GM12878 (cell line): ENCODE measurements around the gene LAS1L. TPM values are rescaled to one million over a fixed set of nuclear protein-coding genes. Genes with fewer than 3 reads are reported as not detected.

Experiments
- ATAC-seq: fragments of 200-7000 bp; cut with Tn5 transposase; 3 replicates; pipeline ENCODE4 v1.9.1; 2020; ENCODE audit warnings: mild to moderate bottlenecking, moderate library complexity
- BruUV-seq: library from RNA; stranded (reverse); fragments of 400-500 nt; replicated peaks from 2 replicates; lab custom pipeline; 2021; lab: Mats Ljungman, UMichigan
- CTCF ChIA-PET: fragments of 300-600 bp; sonication (Branson Sonifier 250); formaldehyde crosslinking; extraction: SDS; loops from one replicate; lab custom pipeline; 2021; ENCODE audit warnings: inconsistent platforms; lab: Yijun Ruan, JAX
- POLR2A ChIA-PET: fragments of 350-600 bp; formaldehyde crosslinking; extraction: SDS; loops from one replicate; lab custom pipeline; 2021; ENCODE audit warnings: inconsistent platforms; lab: Charles Lee
- RAD21 ChIA-PET: fragments of 300-600 bp; sonication (Branson Sonifier 250); formaldehyde crosslinking; loops from one replicate; lab custom pipeline; 2023; ENCODE audit warnings: antibody characterized with exemption; ENCODE audit not compliant: unreplicated experiment; lab: Charles Lee
- SMC1A ChIA-PET: fragments of 300-600 bp; sonication (Branson Sonifier 250); formaldehyde crosslinking; loops from one replicate; lab custom pipeline; 2023; ENCODE audit not compliant: unreplicated experiment, uncharacterized antibody; lab: Charles Lee
- DNase-seq: peaks from one replicate; pipeline ENCODE4 v3.0.0-alpha.2; 2011; ENCODE audit warnings: low read depth, low spot score
- FAIRE-seq: peaks from 3 replicates; lab custom pipeline; 2011; peaks lifted over from hg19 to GRCh38; lab: Jason Lieb, UNC
- H2AFZ ChIP-seq: 2 replicates; pipeline ENCODE4 v1.6.0; 2011; ENCODE audit warnings: low read depth, low read length, control low read depth; ENCODE audit not compliant: control insufficient read depth
- H3K27ac ChIP-seq: 2 replicates; pipeline ENCODE4 v1.5.1; 2011; ENCODE audit warnings: control low read depth; ENCODE audit not compliant: control insufficient read depth, insufficient read depth
- H3K27me3 ChIP-seq, 2 experiments: replicated peaks in 1 of 2; 2 replicates each; pipeline versions ENCODE4 v1.6.0 to v1.6.1; 2011; ENCODE audit warnings: low read length in 1 of 2; ENCODE audit not compliant: control insufficient read depth in 2 of 2, insufficient read depth in 2 of 2
- H3K36me3 ChIP-seq, 2 experiments: 2 replicates each; pipeline ENCODE4 v1.5.1; 2011; ENCODE audit warnings: low read length in 1 of 2; ENCODE audit not compliant: control insufficient read depth in 2 of 2, insufficient read depth in 2 of 2
- H3K4me1 ChIP-seq: 2 replicates; pipeline ENCODE4 v1.6.1; 2011; ENCODE audit warnings: mild to moderate bottlenecking, low read length, moderate library complexity, mixed read lengths; ENCODE audit not compliant: control insufficient read depth, insufficient read depth
- H3K4me2 ChIP-seq: 2 replicates; pipeline ENCODE4 v1.6.0; 2011; ENCODE audit warnings: control low read depth; ENCODE audit not compliant: control insufficient read depth, insufficient read depth
- H3K4me3 ChIP-seq: fragments of 200-600 bp; sonication (generic); 2 replicates; pipeline ENCODE4 v1.5.1; 2016
- H3K79me2 ChIP-seq: 2 replicates; pipeline ENCODE4 v1.6.0; 2011; ENCODE audit warnings: low read length; ENCODE audit not compliant: control insufficient read depth, insufficient read depth
- H3K9ac ChIP-seq: 2 replicates; pipeline ENCODE4 v1.8.0; 2011; ENCODE audit warnings: low read length, control low read depth, mixed read lengths; ENCODE audit not compliant: control insufficient read depth, insufficient read depth
- H3K9me3 ChIP-seq: replicated peaks from 3 replicates; pipeline ENCODE4 v1.5.1; 2011; ENCODE audit warnings: mild to moderate bottlenecking, low read length; ENCODE audit not compliant: control insufficient read depth, insufficient read depth
- H4K20me1 ChIP-seq: 2 replicates; pipeline ENCODE4 v1.6.0; 2011; ENCODE audit not compliant: control insufficient read depth, insufficient read depth
- E4F1 ChIP-seq: fragments of 450-650 bp; IDR thresholded peaks from 2 replicates; pipeline ENCODE4 v1.6.1; 2018; ENCODE audit warnings: borderline replicate concordance, mild to moderate bottlenecking; ENCODE audit not compliant: partially characterized antibody
- HSF1 ChIP-seq: fragments of 150-350 bp; IDR thresholded peaks from 2 replicates; pipeline ENCODE4 v1.6.1; 2014; ENCODE audit warnings: mild to moderate bottlenecking, low read depth, low read length
- POLR2A ChIP-seq: IDR thresholded peaks from 2 replicates; pipeline ENCODE4 v1.6.1; 2011; ENCODE audit warnings: low read depth, mild to moderate bottlenecking, low read length
- SMARCA5 ChIP-seq: fragments of 450-650 bp; IDR thresholded peaks from 2 replicates; pipeline ENCODE4 v1.6.1; 2017; ENCODE audit warnings: mild to moderate bottlenecking
- WGBS: methylation state at CpG from one replicate; pipeline ENCODE4 v1.1.6; 2016; ENCODE audit warnings: low lambda C conversion rate; ENCODE audit not compliant: insufficient replicate concordance, insufficient coverage; ENCODE audit errors: missing lambda C conversion rate; 5-methylcytosine and 5-hydroxymethylcytosine counted together
- in situ Hi-C: fragments of 300-500 bp; cut with MboI; formaldehyde crosslinking; loops from 9 replicates; pipeline ENCODE4 v1.14.3; 2018; ENCODE audit warnings: mixed read lengths
- intact Hi-C: fragments of 100-400 bp; cut with micrococcal nuclease; formaldehyde crosslinking; loops from one replicate; pipeline ENCODE4 v1.14.2; 2022; ENCODE audit not compliant: unreplicated experiment
- polyA plus RNA-seq, 11 experiments: library from polyadenylated mRNA; depleted of rRNA in 4 of 11; unstranded in 6 of 11; stranded (reverse) in 5 of 11; fragments of >200 nt; fragmentation: Nextera tagmentation in 4 of 11; fragmentation: Illumina TruSeq in 1 of 11; extraction: Ambion mirVana in 4 of 11; extraction: Trizol in 1 of 11; gene quantifications; 1 replicate in 1 of 11; 2 replicates in 10 of 11; pipeline versions ENCODE4 v1.2.1 to v1.2.3, GENCODE V29; 2011 to 2016; ENCODE audit warnings: inconsistent platforms in 2 of 11, missing spikeins in 2 of 11, low read depth in 1 of 11
- total RNA-seq, 4 experiments: library from RNA; depleted of rRNA in 3 of 4; stranded (reverse); fragments of >200 nt in 3 of 4; fragmentation: Illumina TruSeq in 1 of 4; extraction: Trizol in 1 of 4; gene quantifications; 2 replicates each; pipeline versions ENCODE4 v1.2.1 to v1.2.3, GENCODE V29; 2013 to 2021

Gene LAS1L
- total and polyA plus RNA-seq, 10 of the 15 experiments (the other 5 are each of a cell fraction or from before 2014, with no cell fraction given) = 27.4 to 100 (median 56.4) TPM

- H3K9ac ChIP-seq = no peak overlapping the region
- ChIA-PET CTCF (no interaction called here), RAD21 (no interaction called here)
- no peaks in the 10 kb centered on the region for H3K4me1 ChIP-seq
- TF ChIP-seq SMARCA5 = no peak
- TF ChIP-seq POLR2A = no peak
- no peak for TF ChIP-seq HSF1
- no peak for TF ChIP-seq E4F1
- TF ChIP-seq, all 136 proteins: peak for 0
- WGBS = 71% methylated on average over 3 of the region's 3 CpGs
- Histone ChIP-seq H2AFZ (no peak overlapping the region), H3K4me3 (no peak overlapping the region), H3K27ac (no peak overlapping the region), H3K4me2 (no peak overlapping the region), H3K27me3 (no peaks in the 10 kb centered on the region), H3K36me3 (peaks cover 0 to 1% of the 10 kb centered on the region in 2 experiments; a peak in 2 of 4 replicates), H4K20me1 (no peaks in the 10 kb centered on the region), H3K9me3 (no peaks in the 10 kb centered on the region), H3K79me2 (no peaks in the 10 kb centered on the region)
- no peak for FAIRE-seq
- ChIA-PET POLR2A (no interaction called here), SMC1A (no interaction called here)
- DNase-seq = no peak
- BruUV-seq = no TSS peak
- ATAC-seq = no peak
- in situ Hi-C loops (no loop called here), intact Hi-C loops (no loop called here)
These were observed 17.8 kb downstream of the LAS1L start for GRCh38 chrX:65516756-65517155.
